CD4-positive, alpha-beta T cell (primary cell): Measurements from ENCODE around the gene PCSK2. TPM values are rescaled to one million over a fixed set of nuclear protein-coding genes. Genes with fewer than 3 reads are reported as not detected.

Source experiments
- ATAC-seq: fragments of 200-7000 bp; cut with Tn5 transposase; one replicate; pipeline ENCODE4 v1.10.0; 2022; ENCODE audit warnings: mild to moderate bottlenecking; ENCODE audit not compliant: poor library complexity
- CTCF ChIA-PET: fragments of 350-600 bp; sonication (Branson Sonifier 250); formaldehyde crosslinking; loops from one replicate; lab custom pipeline; 2021; ENCODE audit warnings: antibody characterized with exemption, inconsistent platforms; lab: Charles Lee
- POLR2A ChIA-PET: fragments of 350-600 bp; sonication (Branson Sonifier 250); formaldehyde crosslinking; loops from one replicate; lab custom pipeline; 2021; ENCODE audit warnings: antibody characterized with exemption, inconsistent platforms; lab: Charles Lee
- DNase-seq, 14 experiments: peaks; one replicate each; pipeline ENCODE4 v3.0.0-alpha.2; 2013 to 2020; ENCODE audit warnings: mixed read lengths in 2 of 14
- H3K27ac ChIP-seq, 2 donors: one replicate each; pipeline versions ENCODE4 v1.5.1 to v1.7.0; 2013; ENCODE audit warnings: low read length in 2 of 2, low read depth in 1 of 2, mild to moderate bottlenecking in 1 of 2
- H3K27me3 ChIP-seq, 2 experiments: 1 replicate in 1 of 2; 2 replicates in 1 of 2; pipeline versions ENCODE4 v1.6.1 to v1.7.0; 2013; ENCODE audit warnings: low read length in 2 of 2, control low read depth in 1 of 2, mild to moderate bottlenecking in 1 of 2, moderate library complexity in 1 of 2; ENCODE audit not compliant: insufficient read depth in 2 of 2, control insufficient read depth in 1 of 2
- H3K36me3 ChIP-seq: one replicate; pipeline ENCODE4 v1.6.1; 2013; ENCODE audit warnings: low read length, control low read depth; ENCODE audit not compliant: insufficient read depth
- H3K4me1 ChIP-seq: one replicate; pipeline ENCODE4 v1.6.1; 2013; ENCODE audit warnings: low read length, control low read depth; ENCODE audit not compliant: insufficient read depth
- H3K4me3 ChIP-seq: one replicate; pipeline ENCODE4 v1.5.1; 2013; ENCODE audit warnings: mild to moderate bottlenecking, low read length, moderate library complexity
- H3K9me3 ChIP-seq, 2 experiments: 1 replicate in 1 of 2; 2 replicates in 1 of 2; pipeline versions ENCODE4 v1.6.1 to v1.7.0; 2013; ENCODE audit warnings: low read length in 2 of 2, mild to moderate bottlenecking in 2 of 2, control low read depth in 1 of 2, moderate library complexity in 1 of 2; ENCODE audit not compliant: control insufficient read depth in 1 of 2, insufficient read depth in 1 of 2
- H3K27ac Mint-ChIP-seq: one replicate; pipeline ENCODE4 v1.8.0; 2020; ENCODE audit warnings: mixed read lengths
- H3K27me3 Mint-ChIP-seq: one replicate; pipeline ENCODE4 v1.8.0; 2021; ENCODE audit warnings: mixed read lengths
- H3K36me3 Mint-ChIP-seq: one replicate; pipeline ENCODE4 v1.8.0; 2021; ENCODE audit warnings: low read depth, mixed read lengths
- H3K4me1 Mint-ChIP-seq: one replicate; pipeline ENCODE4 v1.8.0; 2021; ENCODE audit warnings: low read depth, mixed read lengths
- H3K4me3 Mint-ChIP-seq: one replicate; pipeline ENCODE4 v1.8.0; 2020; ENCODE audit warnings: mild to moderate bottlenecking, mixed read lengths
- H3K9me3 Mint-ChIP-seq: one replicate; pipeline ENCODE4 v1.8.0; 2020; ENCODE audit warnings: mixed read lengths
- CTCF ChIP-seq: fragments of 200-600 bp; IDR thresholded peaks from one replicate; pipeline ENCODE4 v1.8.0; 2022; ENCODE audit warnings: antibody characterized with exemption, mild to moderate bottlenecking
- intact Hi-C, 2 experiments: fragments of 100-400 bp; cut with DNase I in 1 of 2; cut with micrococcal nuclease in 1 of 2; formaldehyde crosslinking; loops; one replicate each; pipeline versions ENCODE4 v1.15.1 to v1.9.0; 2023 to 2025; cut with DNase I, micrococcal nuclease
- total RNA-seq, 174 experiments: library from RNA in 2 of 174; stranded (reverse) in 2 of 174; gene quantifications; one replicate each; pipeline ENCODE4 v1.2.3 and lab custom pipeline; 2021 to 2026

The PCSK2 gene
- total RNA-seq, 2 experiments from 2014 or later: not detected

GRCh38 chr20:17441745-17442144 is 214.9 kb downstream of the PCSK2 start:
- no peak overlapping the region for H3K4me3 Mint-ChIP-seq
- H3K27me3 Mint-ChIP-seq: peaks cover 51% of the 10 kb centered on the region
- Histone ChIP-seq H3K27me3 (peaks cover 6 to 14% of the 10 kb centered on the region in 2 experiments), H3K36me3 (no peaks in the 10 kb centered on the region), H3K4me1 (no peaks in the 10 kb centered on the region), H3K27ac (no peak overlapping the region), H3K4me3 (no peak overlapping the region), H3K9me3 (peaks cover 0 to 3% of the 10 kb centered on the region in 2 experiments)
- no peaks in the 10 kb centered on the region for H3K36me3 Mint-ChIP-seq
- H3K27ac Mint-ChIP-seq: no peak overlapping the region
- no peaks in the 10 kb centered on the region for H3K4me1 Mint-ChIP-seq
- peaks cover 2% of the 10 kb centered on the region for H3K9me3 Mint-ChIP-seq
- no peak for TF ChIP-seq CTCF
- ChIA-PET CTCF (no interaction called here), POLR2A (no interaction called here)
- intact Hi-C loops: no loop called here
- DNase-seq (no peak), ATAC-seq (no peak)

GRCh38 chr20:17442588-17442987 is 215.7 kb downstream of the PCSK2 start:
- no peak for DNase-seq
- ATAC-seq: no peak
- Mint-ChIP-seq H3K27me3 (peaks cover 51% of the 10 kb centered on the region), H3K4me3 (no peak overlapping the region), H3K27ac (no peak overlapping the region), H3K9me3 (peaks cover 2% of the 10 kb centered on the region), H3K4me1 (no peaks in the 10 kb centered on the region), H3K36me3 (no peaks in the 10 kb centered on the region)
- no peak for TF ChIP-seq CTCF
- peaks cover 6 to 14% of the 10 kb centered on the region in 2 experiments for H3K27me3 ChIP-seq
- H3K4me1 ChIP-seq: no peaks in the 10 kb centered on the region
- ChIA-PET POLR2A (no interaction called here), CTCF (no interaction called here)
- H3K36me3 ChIP-seq: no peaks in the 10 kb centered on the region
- intact Hi-C loops: no loop called here
- H3K9me3 ChIP-seq: peaks cover 0 to 3% of the 10 kb centered on the region in 2 experiments
- no peak overlapping the region for H3K27ac ChIP-seq
- no peak overlapping the region for H3K4me3 ChIP-seq

- H3K36me3 Mint-ChIP-seq: no peaks in the 10 kb centered on the region
- peaks cover 2% of the 10 kb centered on the region for H3K9me3 Mint-ChIP-seq
- ChIA-PET POLR2A (no interaction called here), CTCF (no interaction called here)
- TF ChIP-seq CTCF: no peak
- Histone ChIP-seq H3K4me3 (no peak overlapping the region), H3K27ac (no peak overlapping the region), H3K27me3 (peaks cover 6 to 14% of the 10 kb centered on the region in 2 experiments), H3K4me1 (no peaks in the 10 kb centered on the region), H3K9me3 (peaks cover 0 to 3% of the 10 kb centered on the region in 2 experiments), H3K36me3 (no peaks in the 10 kb centered on the region)
- intact Hi-C loops: no loop called here
- no peak for ATAC-seq
- H3K4me3 Mint-ChIP-seq: no peak overlapping the region
- peaks cover 48% of the 10 kb centered on the region for H3K27me3 Mint-ChIP-seq
- DNase-seq: no peak
- H3K4me1 Mint-ChIP-seq: no peaks in the 10 kb centered on the region
- no peak overlapping the region for H3K27ac Mint-ChIP-seq
These were observed 216.5 kb downstream of the PCSK2 start for GRCh38 chr20:17443131-17443858.
